Nephron (organoid): ENCODE measurements around the gene CNOT11.
A peak's percentile ranks its signal among the peaks of the same experiment; 100 is the strongest.

Experiments used
- H3K27ac Mint-ChIP-seq, 3 experiments: 2 replicates each; pipeline ENCODE4 v1.8.0; 2020; ENCODE audit warnings: mixed read lengths in 3 of 3, mild to moderate bottlenecking in 2 of 3, moderate library complexity in 1 of 3
- H3K27me3 Mint-ChIP-seq: 2 replicates; pipeline ENCODE4 v1.8.0; 2021; ENCODE audit warnings: low read depth, mild to moderate bottlenecking, moderate library complexity, mixed read lengths
- H3K36me3 Mint-ChIP-seq: 2 replicates; pipeline ENCODE4 v1.8.0; 2020; ENCODE audit warnings: low read depth, mixed read lengths
- H3K4me1 Mint-ChIP-seq: 2 replicates; pipeline ENCODE4 v1.8.0; 2020; ENCODE audit warnings: mixed read lengths
- H3K4me3 Mint-ChIP-seq, 3 experiments: 2 replicates each; pipeline ENCODE4 v1.8.0; 2020; ENCODE audit warnings: mild to moderate bottlenecking in 3 of 3, mixed read lengths in 3 of 3, moderate library complexity in 2 of 3
- H3K9me3 Mint-ChIP-seq: 2 replicates; pipeline ENCODE4 v1.8.0; 2020; ENCODE audit warnings: mixed read lengths
- CTCF ChIP-seq, 3 experiments: fragments of 200-600 bp; sonication (generic); IDR thresholded peaks; one replicate each; pipeline ENCODE4 v1.5.0; 2021; ENCODE audit warnings: antibody characterized with exemption in 3 of 3; ENCODE audit not compliant: unreplicated experiment in 3 of 3

The CNOT11 gene

GRCh38 chr2:101223814-101224231, 28.9 kb upstream of the CNOT11 start:
- H3K36me3 Mint-ChIP-seq = no peaks in the 10 kb centered on the region
- no peak overlapping the region for H3K4me3 Mint-ChIP-seq
- no peaks in the 10 kb centered on the region for H3K27me3 Mint-ChIP-seq
- no peak for TF ChIP-seq CTCF (IDR thresholded peaks at IDR 0.05; ENCODE audit: unreplicated experiment in 3 of 3)
- no peak overlapping the region for H3K27ac Mint-ChIP-seq
- no peaks in the 10 kb centered on the region for H3K4me1 Mint-ChIP-seq
- no peaks in the 10 kb centered on the region for H3K9me3 Mint-ChIP-seq

GRCh38 chr2:101230541-101231001, 22.1 kb upstream of the CNOT11 start:
- Mint-ChIP-seq H3K4me3 (no peak overlapping the region), H3K27ac (peak overlapping the region; percentile 84 to 94 (median 91)), H3K27me3 (no peaks in the 10 kb centered on the region), H3K36me3 (peaks cover 5% of the 10 kb centered on the region), H3K4me1 (no peaks in the 10 kb centered on the region), H3K9me3 (no peaks in the 10 kb centered on the region)
- TF ChIP-seq CTCF (IDR thresholded peaks at IDR 0.05; ENCODE audit: unreplicated experiment in 3 of 3) = no peak

- Mint-ChIP-seq H3K36me3 (peaks cover 5% of the 10 kb centered on the region), H3K4me3 (no peak overlapping the region), H3K4me1 (no peaks in the 10 kb centered on the region), H3K27ac (peak overlapping the region; percentile 84 to 94 (median 91)), H3K27me3 (no peaks in the 10 kb centered on the region), H3K9me3 (no peaks in the 10 kb centered on the region)
- no peak for TF ChIP-seq CTCF (IDR thresholded peaks at IDR 0.05; ENCODE audit: unreplicated experiment in 3 of 3)
These were observed 21.4 kb upstream of the CNOT11 start for GRCh38 chr2:101231240-101231639.

- H3K27ac Mint-ChIP-seq = peak overlapping the region; percentile 84 to 94 (median 91)
- no peak for TF ChIP-seq CTCF (IDR thresholded peaks at IDR 0.05; ENCODE audit: unreplicated experiment in 3 of 3)
- H3K4me3 Mint-ChIP-seq = no peak overlapping the region
- H3K4me1 Mint-ChIP-seq = no peaks in the 10 kb centered on the region
- H3K9me3 Mint-ChIP-seq = no peaks in the 10 kb centered on the region
- no peaks in the 10 kb centered on the region for H3K27me3 Mint-ChIP-seq
- peaks cover 5% of the 10 kb centered on the region for H3K36me3 Mint-ChIP-seq
These were observed 20.6 kb upstream of the CNOT11 start for GRCh38 chr2:101231937-101232730.

GRCh38 chr2:101232770-101233169, 19.9 kb upstream of the CNOT11 start:
- Mint-ChIP-seq H3K27me3 (no peaks in the 10 kb centered on the region), H3K4me3 (no peak overlapping the region), H3K9me3 (peaks cover 1% of the 10 kb centered on the region), H3K4me1 (peaks cover 3% of the 10 kb centered on the region), H3K36me3 (peaks cover 5% of the 10 kb centered on the region), H3K27ac (no peak overlapping the region)
- TF ChIP-seq CTCF (IDR thresholded peaks at IDR 0.05; ENCODE audit: unreplicated experiment in 3 of 3) = no peak
